Measurements from ENCODE around the gene ITIH2.
"Not testable (repeated sequence)": the region's sequence is repeated elsewhere in the genome, so short reads cannot be mapped to it uniquely, and the experiment has no call there.

Gene ITIH2

GRCh38 chr10:7686351-7687171 lies 16.6 kb upstream of the ITIH2 start:
- Histone ChIP-seq H3K36me3 (ENCODE audit: low read length) (no peaks in the 10 kb centered on the region), H3K9me2 (replicated peaks; ENCODE audit: insufficient read depth, low read length) (no peaks in the 10 kb centered on the region), H3K79me2 (ENCODE audit: insufficient read depth, low read length) (no peaks in the 10 kb centered on the region), H3K4me3 (ENCODE audit: insufficient read depth, low read length, poor library complexity, severe bottlenecking) (no peak overlapping the region), H2AFZ (ENCODE audit: low read depth, low read length, severe bottlenecking) (peak overlapping the region; percentile 43), H3F3A (ENCODE audit: insufficient read depth) (no peaks in the 10 kb centered on the region), H3K27ac (ENCODE audit: low read depth, low read length) (no peak overlapping the region), H3K27me3 (ENCODE audit: low read length) (no peaks in the 10 kb centered on the region; the same call in 1 of the 2 replicates), H3K4me2 (ENCODE audit: low read depth, low read length, poor library complexity, severe bottlenecking) (peak overlapping the region; percentile 23), H3K9me3 (ENCODE audit: insufficient read depth, low read length) (no peaks in the 10 kb centered on the region), H3K9ac (ENCODE audit: low read length) (no peak overlapping the region), H4K20me1 (ENCODE audit: low read depth, low read length) (no peaks in the 10 kb centered on the region)
- no peak for TF ChIP-seq EZH2phosphoT487 (conservative IDR thresholded peaks at IDR 0.05; ENCODE audit: low read length)
- no peak for TF ChIP-seq CTCF (IDR thresholded peaks at IDR 0.05; ENCODE audit: insufficient read depth, low read length, poor library complexity, severe bottlenecking)

GRCh38 chr10:7687228-7687907 lies 15.7 kb upstream of the ITIH2 start:
- Histone ChIP-seq H3K9me2 (replicated peaks; ENCODE audit: insufficient read depth, low read length) (no peaks in the 10 kb centered on the region), H4K20me1 (ENCODE audit: low read depth, low read length) (no peaks in the 10 kb centered on the region), H3F3A (ENCODE audit: insufficient read depth) (no peaks in the 10 kb centered on the region), H3K9ac (ENCODE audit: low read length) (no peak overlapping the region), H3K27me3 (ENCODE audit: low read length) (no peaks in the 10 kb centered on the region; the same call in 1 of the 2 replicates), H2AFZ (ENCODE audit: low read depth, low read length, severe bottlenecking) (peak overlapping the region; percentile 43), H3K27ac (ENCODE audit: low read depth, low read length) (no peak overlapping the region), H3K36me3 (ENCODE audit: low read length) (no peaks in the 10 kb centered on the region), H3K4me3 (ENCODE audit: insufficient read depth, low read length, poor library complexity, severe bottlenecking) (no peak overlapping the region), H3K4me2 (ENCODE audit: low read depth, low read length, poor library complexity, severe bottlenecking) (peak overlapping the region; percentile 23), H3K79me2 (ENCODE audit: insufficient read depth, low read length) (no peaks in the 10 kb centered on the region), H3K9me3 (ENCODE audit: insufficient read depth, low read length) (0 out of 2 replicates have a peak, but pooled peaks cover 8% of the 10 kb centered on the region)
- TF ChIP-seq EZH2phosphoT487 (conservative IDR thresholded peaks at IDR 0.05; ENCODE audit: low read length) (no peak), CTCF (IDR thresholded peaks at IDR 0.05; ENCODE audit: insufficient read depth, low read length, poor library complexity, severe bottlenecking) (peak; percentile 97)

GRCh38 chr10:7689591-7689990 lies 13.5 kb upstream of the ITIH2 start:
- Histone ChIP-seq H4K20me1 (ENCODE audit: low read depth, low read length) (no peaks in the 10 kb centered on the region), H3K27ac (ENCODE audit: low read depth, low read length) (no peak overlapping the region), H3K4me2 (ENCODE audit: low read depth, low read length, poor library complexity, severe bottlenecking) (no peak overlapping the region), H3K36me3 (ENCODE audit: low read length) (no peaks in the 10 kb centered on the region), H3K9me2 (replicated peaks; ENCODE audit: insufficient read depth, low read length) (no peaks in the 10 kb centered on the region), H3K4me3 (ENCODE audit: insufficient read depth, low read length, poor library complexity, severe bottlenecking) (no peak overlapping the region), H3K27me3 (ENCODE audit: low read length) (no peaks in the 10 kb centered on the region), H3K79me2 (ENCODE audit: insufficient read depth, low read length) (no peaks in the 10 kb centered on the region), H3K9me3 (ENCODE audit: insufficient read depth, low read length) (peaks cover 18% of the 10 kb centered on the region; the same call in 1 of the 2 replicates), H3F3A (ENCODE audit: insufficient read depth) (no peaks in the 10 kb centered on the region), H3K9ac (ENCODE audit: low read length) (no peak overlapping the region), H2AFZ (ENCODE audit: low read depth, low read length, severe bottlenecking) (no peak overlapping the region)
- TF ChIP-seq CTCF (IDR thresholded peaks at IDR 0.05; ENCODE audit: insufficient read depth, low read length, poor library complexity, severe bottlenecking) (no peak), EZH2phosphoT487 (conservative IDR thresholded peaks at IDR 0.05; ENCODE audit: low read length) (no peak)

- H3K79me2 ChIP-seq (ENCODE audit: insufficient read depth, low read length); H3K27ac ChIP-seq (ENCODE audit: low read depth, low read length); H3K4me2 ChIP-seq (ENCODE audit: low read depth, low read length, poor library complexity, severe bottlenecking); H3F3A ChIP-seq (ENCODE audit: insufficient read depth); H3K9ac ChIP-seq (ENCODE audit: low read length); H3K9me2 ChIP-seq (replicated peaks; ENCODE audit: insufficient read depth, low read length); H2AFZ ChIP-seq (ENCODE audit: low read depth, low read length, severe bottlenecking); H3K4me3 ChIP-seq (ENCODE audit: insufficient read depth, low read length, poor library complexity, severe bottlenecking); H3K36me3 ChIP-seq (ENCODE audit: low read length); H4K20me1 ChIP-seq (ENCODE audit: low read depth, low read length); H3K27me3 ChIP-seq (ENCODE audit: low read length): not testable (repeated sequence)
- peaks cover 18% of the 10 kb centered on the region; the same call in 1 of the 2 replicates for H3K9me3 ChIP-seq (ENCODE audit: insufficient read depth, low read length)
These were observed 12.1 kb upstream of the ITIH2 start for GRCh38 chr10:7690885-7691597.

- not testable (repeated sequence) for H3K27me3 ChIP-seq (ENCODE audit: low read length); H3K79me2 ChIP-seq (ENCODE audit: insufficient read depth, low read length); H3K4me3 ChIP-seq (ENCODE audit: insufficient read depth, low read length, poor library complexity, severe bottlenecking); H3K4me2 ChIP-seq (ENCODE audit: low read depth, low read length, poor library complexity, severe bottlenecking); H3F3A ChIP-seq (ENCODE audit: insufficient read depth); H3K9ac ChIP-seq (ENCODE audit: low read length); H2AFZ ChIP-seq (ENCODE audit: low read depth, low read length, severe bottlenecking); H3K36me3 ChIP-seq (ENCODE audit: low read length); H3K9me2 ChIP-seq (replicated peaks; ENCODE audit: insufficient read depth, low read length); H4K20me1 ChIP-seq (ENCODE audit: low read depth, low read length); H3K27ac ChIP-seq (ENCODE audit: low read depth, low read length)
- H3K9me3 ChIP-seq (ENCODE audit: insufficient read depth, low read length) = peaks cover 18% of the 10 kb centered on the region; the same call in 1 of the 2 replicates
These were observed 10.7 kb upstream of the ITIH2 start for GRCh38 chr10:7692368-7692767.
